ENCODE results near the gene METTL6.

DNA sequence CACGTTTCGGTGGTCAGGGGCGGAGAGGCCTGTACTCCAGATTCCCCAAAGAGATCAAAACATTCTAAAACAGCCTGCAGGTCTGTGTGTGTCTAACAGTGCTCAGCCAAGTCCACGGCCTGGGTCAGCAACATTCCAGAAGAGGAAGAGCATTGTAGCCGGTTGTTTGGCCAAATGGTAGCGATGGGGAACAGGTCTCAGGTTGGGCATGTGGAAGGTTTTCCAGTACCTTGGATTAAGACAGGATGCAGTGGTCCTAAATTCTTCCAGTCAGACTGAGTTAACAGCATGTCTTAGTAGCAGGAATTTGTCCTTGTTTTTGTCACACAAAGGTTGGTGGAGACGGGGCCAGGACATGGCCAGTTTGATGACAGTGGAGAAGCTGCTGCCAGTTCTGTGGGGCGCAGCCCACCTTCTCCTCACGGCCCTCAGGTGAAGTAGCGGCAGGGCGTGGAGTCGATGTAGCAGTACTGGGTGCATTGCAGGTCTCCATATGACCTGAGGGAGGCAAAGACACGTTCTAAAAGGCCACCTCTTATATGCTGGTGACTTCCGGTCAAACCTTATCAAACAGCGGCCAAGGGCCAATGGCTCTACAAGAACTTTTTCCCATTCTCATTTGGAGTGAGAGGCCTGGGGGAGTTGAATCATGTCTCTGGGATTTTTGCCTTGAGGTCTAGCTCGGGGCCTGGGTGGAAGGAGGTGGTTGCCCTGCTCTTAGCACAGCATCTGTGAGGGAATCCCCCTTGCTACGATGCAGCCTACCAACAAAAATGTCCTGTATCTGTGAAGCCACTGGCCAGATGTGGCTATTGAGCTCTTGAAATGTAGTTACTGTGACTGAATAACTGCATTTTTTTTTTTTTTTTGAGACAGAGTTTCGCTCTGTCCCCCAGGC is 24.1 kb upstream of the METTL6 start:
- TF ChIP-seq, protein P1, sequence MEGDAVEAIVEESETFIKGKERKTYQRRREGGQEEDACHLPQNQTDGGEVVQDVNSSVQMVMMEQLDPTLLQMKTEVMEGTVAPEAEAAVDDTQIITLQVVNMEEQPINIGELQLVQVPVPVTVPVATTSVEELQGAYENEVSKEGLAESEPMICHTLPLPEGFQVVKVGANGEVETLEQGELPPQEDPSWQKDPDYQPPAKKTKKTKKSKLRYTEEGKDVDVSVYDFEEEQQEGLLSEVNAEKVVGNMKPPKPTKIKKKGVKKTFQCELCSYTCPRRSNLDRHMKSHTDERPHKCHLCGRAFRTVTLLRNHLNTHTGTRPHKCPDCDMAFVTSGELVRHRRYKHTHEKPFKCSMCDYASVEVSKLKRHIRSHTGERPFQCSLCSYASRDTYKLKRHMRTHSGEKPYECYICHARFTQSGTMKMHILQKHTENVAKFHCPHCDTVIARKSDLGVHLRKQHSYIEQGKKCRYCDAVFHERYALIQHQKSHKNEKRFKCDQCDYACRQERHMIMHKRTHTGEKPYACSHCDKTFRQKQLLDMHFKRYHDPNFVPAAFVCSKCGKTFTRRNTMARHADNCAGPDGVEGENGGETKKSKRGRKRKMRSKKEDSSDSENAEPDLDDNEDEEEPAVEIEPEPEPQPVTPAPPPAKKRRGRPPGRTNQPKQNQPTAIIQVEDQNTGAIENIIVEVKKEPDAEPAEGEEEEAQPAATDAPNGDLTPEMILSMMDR (optimal IDR thresholded peaks at IDR 0.05 in 1 of 3, IDR thresholded peaks at IDR 0.05 in 1 of 3, conservative IDR thresholded peaks at IDR 0.05 in 1 of 3; ENCODE audit: extremely low read depth in 1 of 3, insufficient read depth in 2 of 3, low read length in 3 of 3) = no peak
- no peak for TF ChIP-seq EZH2 (IDR thresholded peaks at IDR 0.05; ENCODE audit: low read length)
